GM12873 (cell line): ENCODE measurements around the gene TBKBP1.

ENCODE experiments used
- CTCF ChIP-seq: IDR thresholded peaks from 2 replicates; pipeline ENCODE4 v1.5.1; 2012; ENCODE audit warnings: low read depth, mild to moderate bottlenecking, moderate library complexity, low read length, control low read depth; ENCODE audit not compliant: insufficient read depth; ENCODE audit errors: missing control alignments

The TBKBP1 gene

GRCh38 chr17:47720754-47721533, 27.0 kb downstream of the TBKBP1 start:
- no peak for TF ChIP-seq CTCF

- no peak for TF ChIP-seq CTCF
These were observed 27.8 kb downstream of the TBKBP1 start for GRCh38 chr17:47721725-47722124.

GRCh38 chr17:47724705-47725104, 30.7 kb downstream of the TBKBP1 start:
- no peak for TF ChIP-seq CTCF

DNA sequence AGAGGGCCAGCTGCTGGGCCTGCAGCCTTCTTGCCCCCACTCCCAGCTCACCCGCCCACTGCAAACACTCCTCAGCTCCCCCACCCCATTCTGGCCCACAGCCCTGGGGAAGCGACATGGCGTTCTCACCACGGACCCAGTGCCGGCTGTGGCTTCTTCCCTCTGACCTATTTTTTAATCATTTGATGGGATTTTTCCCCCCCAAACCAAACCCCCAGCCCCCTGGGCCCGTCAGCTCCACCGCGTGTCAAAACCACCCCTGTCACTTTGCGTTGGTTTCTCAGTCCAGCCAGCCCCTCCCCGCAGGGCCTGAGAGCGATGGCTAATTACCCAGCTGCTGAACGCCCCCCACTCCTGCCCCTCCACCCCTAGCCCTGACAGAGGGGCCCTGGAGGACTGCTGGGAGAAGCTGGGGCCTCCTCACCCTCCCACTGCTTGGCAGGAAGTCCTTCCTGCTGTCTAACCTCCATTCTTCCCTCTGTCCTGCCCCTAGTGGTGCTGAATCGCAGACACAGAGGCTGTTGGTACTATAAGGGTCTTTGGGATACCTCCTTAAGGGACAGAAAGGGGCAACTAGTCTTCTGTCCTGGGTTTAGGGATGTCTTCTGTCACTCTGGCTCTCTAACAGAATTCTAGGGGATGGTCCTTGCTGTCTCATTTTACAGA, 31.6 kb downstream of the TBKBP1 start:
- peak; percentile 37 for TF ChIP-seq CTCF

DNA sequence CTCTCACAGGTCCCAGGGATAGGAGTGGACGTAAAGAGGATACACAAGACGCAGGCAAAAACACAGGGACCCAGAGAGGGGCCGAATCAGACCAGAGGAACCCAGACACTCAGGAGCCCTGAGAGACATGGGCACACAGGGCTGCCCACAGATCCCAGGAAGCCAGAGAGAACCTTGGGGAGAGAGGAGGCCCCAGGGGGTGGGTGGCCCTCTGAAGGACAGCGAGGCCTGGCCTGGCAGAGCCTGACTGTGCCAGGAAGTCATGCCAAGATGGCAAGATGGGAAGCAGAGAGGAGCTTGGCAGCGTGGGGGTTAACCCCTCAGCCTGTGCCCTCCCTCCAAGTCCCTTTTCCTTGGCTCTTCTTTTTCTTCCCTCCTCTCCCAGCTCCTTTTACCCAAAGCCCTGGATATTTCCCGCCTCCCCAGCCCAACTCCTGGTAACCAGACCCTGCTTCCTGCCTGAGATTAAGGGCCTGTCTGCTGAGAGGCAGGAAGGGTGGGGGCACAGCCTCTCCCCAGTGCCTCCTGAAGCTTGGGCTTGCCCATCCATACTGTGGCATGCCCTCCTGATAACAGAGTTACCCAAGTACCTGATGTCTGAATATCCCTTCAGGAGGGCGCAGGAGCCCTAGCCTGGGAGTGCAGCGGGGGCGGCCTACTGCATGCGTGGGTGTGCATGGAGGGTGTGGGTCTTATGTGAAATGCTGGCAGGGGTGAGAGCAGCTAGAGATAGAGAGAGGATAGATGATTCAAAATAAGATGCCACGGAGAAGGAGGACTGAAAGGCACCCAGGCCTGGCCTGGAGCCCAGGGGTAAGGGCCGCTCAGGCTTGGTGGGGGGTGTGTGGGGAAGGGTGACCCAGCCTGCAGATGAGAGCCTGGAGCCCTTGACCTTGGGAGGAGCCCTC, 33.1 kb downstream of the TBKBP1 start:
- TF ChIP-seq CTCF = no peak

DNA sequence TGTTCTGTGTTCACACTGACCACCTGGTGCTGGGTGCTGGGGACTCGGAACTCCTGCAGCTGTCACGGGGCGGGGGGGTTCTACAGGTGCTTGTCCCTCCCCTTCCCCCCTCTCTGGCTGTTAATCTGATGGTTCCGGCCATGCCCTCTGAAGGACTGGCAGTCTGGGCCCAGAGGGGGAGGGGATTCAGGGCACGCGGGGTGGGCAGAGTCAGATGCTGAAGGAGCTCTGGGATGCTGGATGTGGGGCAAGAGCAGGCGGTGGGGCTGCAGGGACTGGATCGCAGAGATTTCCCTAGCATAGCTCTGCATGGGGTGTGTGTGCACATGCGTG, 33.7 kb downstream of the TBKBP1 start:
- TF ChIP-seq CTCF = no peak
